GM18909 (cell line): ENCODE data around the gene ADTRP.

Source experiments
- ATAC-seq: cut with Tn5 transposase; IDR thresholded peaks from one replicate; pipeline ENCODE4 v1.9.1; 2021; ENCODE audit warnings: mild to moderate bottlenecking; ENCODE audit not compliant: unreplicated experiment, poor library complexity

The ADTRP gene

GRCh38 chr6:11761744-11762620, 16.6 kb downstream of the ADTRP start:
- no peak for ATAC-seq

GRCh38 chr6:11760015-11760473, 18.6 kb downstream of the ADTRP start:
- ATAC-seq = no peak

GRCh38 chr6:11758878-11759277, 19.7 kb downstream of the ADTRP start:
- ATAC-seq = no peak

GRCh38 chr6:11756726-11757125, 21.9 kb downstream of the ADTRP start:
- no peak for ATAC-seq

- no peak for ATAC-seq
Measured at GRCh38 chr6:11756292-11756691, 22.3 kb downstream of the ADTRP start.

GRCh38 chr6:11755725-11756124, 22.9 kb downstream of the ADTRP start:
- ATAC-seq = no peak

- no peak for ATAC-seq
Measured at GRCh38 chr6:11754625-11755271, 23.9 kb downstream of the ADTRP start.

- ATAC-seq = no peak
Measured at GRCh38 chr6:11753798-11754197, 24.8 kb downstream of the ADTRP start.

GRCh38 chr6:11752360-11752759, 26.2 kb downstream of the ADTRP start:
- ATAC-seq = no peak

- no peak for ATAC-seq
Measured at GRCh38 chr6:11750682-11751081, 27.9 kb downstream of the ADTRP start.

GRCh38 chr6:11748591-11749210, 29.9 kb downstream of the ADTRP start:
- ATAC-seq = no peak

GRCh38 chr6:11747021-11747420, 31.6 kb downstream of the ADTRP start:
- no peak for ATAC-seq

GRCh38 chr6:11744753-11745152, 33.9 kb downstream of the ADTRP start:
- no peak for ATAC-seq

GRCh38 chr6:11744101-11744500, 34.5 kb downstream of the ADTRP start:
- no peak for ATAC-seq

- no peak for ATAC-seq
Measured at GRCh38 chr6:11740875-11741274, 37.7 kb downstream of the ADTRP start.

- ATAC-seq = no peak
Measured at GRCh38 chr6:11738661-11739375, 39.8 kb downstream of the ADTRP start.

- ATAC-seq = no peak
Measured at GRCh38 chr6:11738234-11738633, 40.4 kb downstream of the ADTRP start.

GRCh38 chr6:11736601-11737000, 42.0 kb downstream of the ADTRP start:
- no peak for ATAC-seq

GRCh38 chr6:11734861-11735613, 43.6 kb downstream of the ADTRP start:
- ATAC-seq = no peak
